ENCODE results near the gene SMYD3. TPM values are rescaled to one million over a fixed set of nuclear protein-coding genes. Genes with fewer than 3 reads are reported as not detected.
"Not testable (repeated sequence)": the region's sequence is repeated elsewhere in the genome, so short reads cannot be mapped to it uniquely, and the experiment has no call there.

Gene SMYD3
- total RNA-seq, 1 experiment from 2014 or later, result 29.6 TPM

DNA sequence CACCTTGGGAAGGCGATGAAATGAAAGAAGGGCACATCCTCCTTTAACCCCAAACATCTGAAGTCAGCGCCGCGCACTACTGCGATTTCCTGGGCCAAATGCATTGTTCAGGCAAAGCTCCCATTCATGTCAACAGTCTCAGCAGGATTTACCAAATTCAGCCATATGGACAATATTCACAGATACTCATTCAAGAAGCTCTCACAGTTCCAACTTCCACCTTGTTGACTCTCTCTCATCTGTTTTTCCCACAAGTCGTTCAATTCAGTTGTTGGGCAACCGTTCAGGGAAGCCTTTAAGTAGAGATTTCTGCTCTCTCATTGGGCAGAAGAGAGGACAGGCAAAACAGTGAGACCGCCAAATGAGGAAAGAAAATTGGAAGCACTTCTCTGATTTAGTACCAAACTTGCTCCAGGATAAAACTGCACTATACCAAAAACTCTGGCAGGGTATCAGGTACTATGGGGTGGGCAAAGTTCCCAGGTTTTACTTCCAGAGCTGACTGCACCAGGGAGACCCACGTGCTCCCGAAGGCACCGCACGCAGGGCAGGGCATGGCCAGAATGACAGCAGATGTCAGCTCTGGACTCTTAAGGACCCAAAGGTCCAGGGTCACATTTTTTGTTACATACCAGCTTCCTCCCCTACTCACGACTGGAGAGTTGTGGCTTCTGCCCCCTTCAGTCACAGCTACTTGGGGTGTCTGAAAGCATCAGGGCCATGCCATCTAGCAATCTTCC, 683.5 kb downstream of the SMYD3 start:
- no peak overlapping the region for H2AFZ ChIP-seq

GRCh38 chr1:245822996-245823395, 684.1 kb downstream of the SMYD3 start:
- H3K79me2 ChIP-seq (ENCODE audit: low read depth), result no peaks in the 10 kb centered on the region
- intact Hi-C loops (cut with micrococcal nuclease; ENCODE audit: unreplicated experiment), result no loop called here
- TF ChIP-seq, protein P1, sequence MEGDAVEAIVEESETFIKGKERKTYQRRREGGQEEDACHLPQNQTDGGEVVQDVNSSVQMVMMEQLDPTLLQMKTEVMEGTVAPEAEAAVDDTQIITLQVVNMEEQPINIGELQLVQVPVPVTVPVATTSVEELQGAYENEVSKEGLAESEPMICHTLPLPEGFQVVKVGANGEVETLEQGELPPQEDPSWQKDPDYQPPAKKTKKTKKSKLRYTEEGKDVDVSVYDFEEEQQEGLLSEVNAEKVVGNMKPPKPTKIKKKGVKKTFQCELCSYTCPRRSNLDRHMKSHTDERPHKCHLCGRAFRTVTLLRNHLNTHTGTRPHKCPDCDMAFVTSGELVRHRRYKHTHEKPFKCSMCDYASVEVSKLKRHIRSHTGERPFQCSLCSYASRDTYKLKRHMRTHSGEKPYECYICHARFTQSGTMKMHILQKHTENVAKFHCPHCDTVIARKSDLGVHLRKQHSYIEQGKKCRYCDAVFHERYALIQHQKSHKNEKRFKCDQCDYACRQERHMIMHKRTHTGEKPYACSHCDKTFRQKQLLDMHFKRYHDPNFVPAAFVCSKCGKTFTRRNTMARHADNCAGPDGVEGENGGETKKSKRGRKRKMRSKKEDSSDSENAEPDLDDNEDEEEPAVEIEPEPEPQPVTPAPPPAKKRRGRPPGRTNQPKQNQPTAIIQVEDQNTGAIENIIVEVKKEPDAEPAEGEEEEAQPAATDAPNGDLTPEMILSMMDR (conservative IDR thresholded peaks at IDR 0.05), result no peak
- no peak for TF ChIP-seq EZH2 (IDR thresholded peaks at IDR 0.05; ENCODE audit: low read depth)
- peak; percentile 48 to 76 for DNase-seq
- no peaks in the 10 kb centered on the region for H3K27me3 ChIP-seq (ENCODE audit: insufficient read depth, low read depth)
- no peaks in the 10 kb centered on the region for H3K9me3 ChIP-seq (ENCODE audit: insufficient read depth, low read depth)
- ChIA-PET POLR2A (ENCODE audit: unreplicated experiment) (no interaction called here), CTCF (no interaction called here)
- H3K36me3 ChIP-seq (ENCODE audit: low read depth), result no peaks in the 10 kb centered on the region
- no peaks in the 10 kb centered on the region for H4K20me1 ChIP-seq (ENCODE audit: insufficient read depth)
- peaks cover 5% of the 10 kb centered on the region; the same call in 1 of the 2 replicates for H3F3A ChIP-seq (ENCODE audit: insufficient read depth, low read depth)
- H3K4me2 ChIP-seq, result peak overlapping the region; percentile 48
- no peak overlapping the region for H3K27ac ChIP-seq
- peaks cover 5% of the 10 kb centered on the region for H3K4me1 ChIP-seq (replicated peaks; ENCODE audit: insufficient read depth)
- H2AFZ ChIP-seq, result peak overlapping the region; percentile 15; the same call in 1 of the 2 replicates
- H3K4me3 ChIP-seq, result no peak overlapping the region
- no peaks in the 10 kb centered on the region for H3K9me2 ChIP-seq (ENCODE audit: insufficient read depth)
- no TSS peak for BruUV-seq (replicated peaks)

More for the DNA sequence above, 683.5 kb downstream of the SMYD3 start:
- H3K4me3 ChIP-seq, result no peak overlapping the region
- H3K9me2 ChIP-seq (ENCODE audit: insufficient read depth), result no peaks in the 10 kb centered on the region
- peaks cover 5% of the 10 kb centered on the region; the same call in 1 of the 2 replicates for H3F3A ChIP-seq (ENCODE audit: insufficient read depth, low read depth)
- no peaks in the 10 kb centered on the region for H3K9me3 ChIP-seq (ENCODE audit: insufficient read depth, low read depth)
- DNase-seq, result no peak
- intact Hi-C loops (cut with micrococcal nuclease; ENCODE audit: unreplicated experiment), result no loop called here
- no peaks in the 10 kb centered on the region for H3K79me2 ChIP-seq (ENCODE audit: low read depth)
- H4K20me1 ChIP-seq (ENCODE audit: insufficient read depth), result no peaks in the 10 kb centered on the region
- CTCF ChIA-PET, result interaction anchor here (0.5 kb wide), 1 partner anchor 911 kb away, joined by 3 read pairs; no protein-coding TSS in a partner anchor
- peaks cover 5% of the 10 kb centered on the region for H3K4me1 ChIP-seq (replicated peaks; ENCODE audit: insufficient read depth)
- BruUV-seq (replicated peaks), result no TSS peak
- H3K36me3 ChIP-seq (ENCODE audit: low read depth), result no peaks in the 10 kb centered on the region
- no peak overlapping the region for H3K4me2 ChIP-seq
- H3K27me3 ChIP-seq (ENCODE audit: insufficient read depth, low read depth), result no peaks in the 10 kb centered on the region
- H3K27ac ChIP-seq, result no peak overlapping the region
- POLR2A ChIA-PET (ENCODE audit: unreplicated experiment), result no interaction called here
- TF ChIP-seq, protein P1 (conservative IDR thresholded peaks at IDR 0.05), result no peak
- no peak for TF ChIP-seq EZH2 (IDR thresholded peaks at IDR 0.05; ENCODE audit: low read depth)

GRCh38 chr1:245818363-245818762, 688.7 kb downstream of the SMYD3 start:
- H3K4me1 ChIP-seq (replicated peaks; ENCODE audit: insufficient read depth); DNase-seq; H2AFZ ChIP-seq; H3K27me3 ChIP-seq (ENCODE audit: insufficient read depth, low read depth); CTCF ChIA-PET; H3K9me2 ChIP-seq (ENCODE audit: insufficient read depth); H3K27ac ChIP-seq; BruUV-seq (replicated peaks); H4K20me1 ChIP-seq (ENCODE audit: insufficient read depth); H3K36me3 ChIP-seq (ENCODE audit: low read depth); H3K9me3 ChIP-seq (ENCODE audit: insufficient read depth, low read depth); H3F3A ChIP-seq (ENCODE audit: insufficient read depth, low read depth); H3K4me2 ChIP-seq; H3K79me2 ChIP-seq (ENCODE audit: low read depth); H3K4me3 ChIP-seq; intact Hi-C loops (cut with micrococcal nuclease; ENCODE audit: unreplicated experiment); POLR2A ChIA-PET (ENCODE audit: unreplicated experiment): not testable (repeated sequence)

- BruUV-seq (replicated peaks); H3K27ac ChIP-seq; H3K79me2 ChIP-seq (ENCODE audit: low read depth); H3K9me3 ChIP-seq (ENCODE audit: insufficient read depth, low read depth); intact Hi-C loops (cut with micrococcal nuclease; ENCODE audit: unreplicated experiment); H2AFZ ChIP-seq; POLR2A ChIA-PET (ENCODE audit: unreplicated experiment); H3K27me3 ChIP-seq (ENCODE audit: insufficient read depth, low read depth); H3K36me3 ChIP-seq (ENCODE audit: low read depth); H3K4me2 ChIP-seq; H3K4me3 ChIP-seq; H3F3A ChIP-seq (ENCODE audit: insufficient read depth, low read depth); H3K4me1 ChIP-seq (replicated peaks; ENCODE audit: insufficient read depth); CTCF ChIA-PET; DNase-seq; H4K20me1 ChIP-seq (ENCODE audit: insufficient read depth); H3K9me2 ChIP-seq (ENCODE audit: insufficient read depth): not testable (repeated sequence)
These were observed 690.6 kb downstream of the SMYD3 start for GRCh38 chr1:245816496-245816895.
